Inflammatory macrophage (primary cell): ENCODE results near the gene HP1BP3.
"Not testable (repeated sequence)": the region's sequence is repeated elsewhere in the genome, so short reads cannot be mapped to it uniquely, and the experiment has no call there.

ENCODE experiments used
- DNase-seq, 2 donors: peaks; one replicate each; pipeline ENCODE4 v3.0.0-alpha.2; 2020 to 2022

Gene HP1BP3

GRCh38 chr1:20726118-20726911, 60.8 kb downstream of the HP1BP3 start:
- DNase-seq = no peak

- DNase-seq = no peak
These were observed 61.7 kb downstream of the HP1BP3 start for GRCh38 chr1:20725189-20726117.

GRCh38 chr1:20724364-20725188, 62.5 kb downstream of the HP1BP3 start:
- DNase-seq = no peak

GRCh38 chr1:20723537-20724363, 63.4 kb downstream of the HP1BP3 start:
- DNase-seq = no peak

- DNase-seq = no peak
These were observed 64.0 kb downstream of the HP1BP3 start for GRCh38 chr1:20723159-20723536.

- no peak for DNase-seq
These were observed 65.7 kb downstream of the HP1BP3 start for GRCh38 chr1:20721117-20722061.

GRCh38 chr1:20720631-20721091, 66.4 kb downstream of the HP1BP3 start:
- DNase-seq = no peak

GRCh38 chr1:20719871-20720620, 67.1 kb downstream of the HP1BP3 start:
- no peak for DNase-seq

- DNase-seq = no peak
These were observed 67.8 kb downstream of the HP1BP3 start for GRCh38 chr1:20719261-20719660.

GRCh38 chr1:20718343-20718882, 68.7 kb downstream of the HP1BP3 start:
- not testable (repeated sequence) for DNase-seq

- peak; percentile 58 to 70 for DNase-seq
These were observed 69.4 kb downstream of the HP1BP3 start, which contains the start of gene KIF17 for GRCh38 chr1:20717452-20718342. Gene KIF17, minus strand, starts transcription at chr1:20718007. Its CDS starts 301 bp downstream, at chr1:20717706.

- DNase-seq = no peak
These were observed 70.9 kb downstream of the HP1BP3 start for GRCh38 chr1:20716232-20716631.

GRCh38 chr1:20715406-20715805, 71.7 kb downstream of the HP1BP3 start:
- DNase-seq = no peak

- DNase-seq = no peak
These were observed 73.7 kb downstream of the HP1BP3 start for GRCh38 chr1:20713440-20713839.

GRCh38 chr1:20712215-20712577, 74.9 kb downstream of the HP1BP3 start:
- peak in 1 of 2 donors; percentile 26 for DNase-seq

GRCh38 chr1:20711285-20712214, 75.6 kb downstream of the HP1BP3 start:
- DNase-seq = peak; percentile 46 to 54
